CD4-positive, alpha-beta T cell (primary cell): ENCODE measurements around the gene TMEM219. TPM values are rescaled to one million over a fixed set of nuclear protein-coding genes. Genes with fewer than 3 reads are reported as not detected.
A peak's percentile ranks its signal among the peaks of the same experiment; 100 is the strongest.

ENCODE experiments used
- ATAC-seq: fragments of 200-7000 bp; cut with Tn5 transposase; one replicate; pipeline ENCODE4 v1.10.0; 2022; ENCODE audit warnings: mild to moderate bottlenecking; ENCODE audit not compliant: poor library complexity
- CTCF ChIA-PET: fragments of 350-600 bp; sonication (Branson Sonifier 250); formaldehyde crosslinking; loops from one replicate; lab custom pipeline; 2021; ENCODE audit warnings: antibody characterized with exemption, inconsistent platforms; lab: Charles Lee
- POLR2A ChIA-PET: fragments of 350-600 bp; sonication (Branson Sonifier 250); formaldehyde crosslinking; loops from one replicate; lab custom pipeline; 2021; ENCODE audit warnings: antibody characterized with exemption, inconsistent platforms; lab: Charles Lee
- DNase-seq, 14 experiments: peaks; one replicate each; pipeline ENCODE4 v3.0.0-alpha.2; 2013 to 2020; ENCODE audit warnings: mixed read lengths in 2 of 14
- H3K27ac ChIP-seq, 2 donors: one replicate each; pipeline versions ENCODE4 v1.5.1 to v1.7.0; 2013; ENCODE audit warnings: low read length in 2 of 2, low read depth in 1 of 2, mild to moderate bottlenecking in 1 of 2
- H3K27me3 ChIP-seq, 2 experiments: 1 replicate in 1 of 2; 2 replicates in 1 of 2; pipeline versions ENCODE4 v1.6.1 to v1.7.0; 2013; ENCODE audit warnings: low read length in 2 of 2, control low read depth in 1 of 2, mild to moderate bottlenecking in 1 of 2, moderate library complexity in 1 of 2; ENCODE audit not compliant: insufficient read depth in 2 of 2, control insufficient read depth in 1 of 2
- H3K36me3 ChIP-seq: one replicate; pipeline ENCODE4 v1.6.1; 2013; ENCODE audit warnings: low read length, control low read depth; ENCODE audit not compliant: insufficient read depth
- H3K4me1 ChIP-seq: one replicate; pipeline ENCODE4 v1.6.1; 2013; ENCODE audit warnings: low read length, control low read depth; ENCODE audit not compliant: insufficient read depth
- H3K4me3 ChIP-seq: one replicate; pipeline ENCODE4 v1.5.1; 2013; ENCODE audit warnings: mild to moderate bottlenecking, low read length, moderate library complexity
- H3K9me3 ChIP-seq, 2 experiments: 1 replicate in 1 of 2; 2 replicates in 1 of 2; pipeline versions ENCODE4 v1.6.1 to v1.7.0; 2013; ENCODE audit warnings: low read length in 2 of 2, mild to moderate bottlenecking in 2 of 2, control low read depth in 1 of 2, moderate library complexity in 1 of 2; ENCODE audit not compliant: control insufficient read depth in 1 of 2, insufficient read depth in 1 of 2
- H3K27ac Mint-ChIP-seq: one replicate; pipeline ENCODE4 v1.8.0; 2020; ENCODE audit warnings: mixed read lengths
- H3K27me3 Mint-ChIP-seq: one replicate; pipeline ENCODE4 v1.8.0; 2021; ENCODE audit warnings: mixed read lengths
- H3K36me3 Mint-ChIP-seq: one replicate; pipeline ENCODE4 v1.8.0; 2021; ENCODE audit warnings: low read depth, mixed read lengths
- H3K4me1 Mint-ChIP-seq: one replicate; pipeline ENCODE4 v1.8.0; 2021; ENCODE audit warnings: low read depth, mixed read lengths
- H3K4me3 Mint-ChIP-seq: one replicate; pipeline ENCODE4 v1.8.0; 2020; ENCODE audit warnings: mild to moderate bottlenecking, mixed read lengths
- H3K9me3 Mint-ChIP-seq: one replicate; pipeline ENCODE4 v1.8.0; 2020; ENCODE audit warnings: mixed read lengths
- intact Hi-C, 2 experiments: fragments of 100-400 bp; cut with DNase I in 1 of 2; cut with micrococcal nuclease in 1 of 2; formaldehyde crosslinking; loops; one replicate each; pipeline versions ENCODE4 v1.15.1 to v1.9.0; 2023 to 2025; cut with DNase I, micrococcal nuclease
- total RNA-seq, 174 experiments: library from RNA in 2 of 174; stranded (reverse) in 2 of 174; gene quantifications; one replicate each; pipeline ENCODE4 v1.2.3 and lab custom pipeline; 2021 to 2026
- TF ChIP-seq, protein P1 (sequence below): fragments of 200-600 bp; IDR thresholded peaks from one replicate; pipeline ENCODE4 v1.8.0; 2022; ENCODE audit warnings: antibody characterized with exemption, mild to moderate bottlenecking

Gene TMEM219
- total RNA-seq, 2 experiments from 2014 or later, result 56.9 to 63.3 TPM

DNA sequence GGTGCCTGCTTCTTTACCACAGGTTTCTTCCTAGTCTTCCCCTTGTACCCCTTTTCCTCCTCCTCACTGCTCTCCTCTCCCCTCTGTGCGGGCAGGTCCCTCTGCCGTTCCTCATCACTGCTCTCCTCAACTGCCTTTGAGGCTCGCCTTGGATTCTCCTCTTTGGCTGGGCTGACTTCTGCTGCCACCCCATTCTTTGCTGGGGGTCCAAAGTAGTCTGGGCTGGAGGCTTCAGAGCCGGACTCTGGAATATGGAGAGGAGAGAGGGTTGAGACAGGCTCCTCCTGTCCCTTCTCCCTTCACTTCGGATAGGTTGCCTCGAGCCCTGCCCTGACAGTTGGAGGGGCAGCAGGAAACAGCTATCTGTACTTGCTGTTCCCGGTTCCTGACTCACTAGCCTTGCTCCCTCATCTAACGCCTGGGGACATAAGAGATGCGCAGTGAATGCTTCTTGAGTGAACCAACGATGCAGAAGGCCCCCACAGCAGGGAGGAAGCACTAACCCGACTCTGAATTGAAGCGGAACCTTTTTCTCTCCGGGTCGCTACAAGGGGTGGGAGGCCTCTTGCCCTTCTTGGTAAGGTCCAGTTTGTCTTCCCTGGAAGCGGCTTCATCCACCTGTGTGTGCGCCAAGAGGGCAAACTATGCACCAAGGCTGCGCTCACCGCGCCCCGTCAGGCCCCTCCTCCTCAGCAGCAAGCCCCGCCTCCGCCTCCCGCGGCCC is 32.9 kb downstream of the TMEM219 start:
- H3K27ac Mint-ChIP-seq, result peak overlapping the region; percentile 99
- Histone ChIP-seq H3K4me1 (peaks cover 29% of the 10 kb centered on the region), H3K27me3 (no peaks in the 10 kb centered on the region), H3K36me3 (peaks cover 47% of the 10 kb centered on the region), H3K4me3 (peak overlapping the region; percentile 83), H3K27ac (peak overlapping the region; percentile 98), H3K9me3 (no peaks in the 10 kb centered on the region)
- H3K9me3 Mint-ChIP-seq, result no peaks in the 10 kb centered on the region
- intact Hi-C loops, result loop anchor here (1.0 to 10.0 kb wide), 12 partner anchors 20 to 1170 kb away; partner anchors contain the start of genes ASPHD1 (in 1 of the 2), ATXN2L (in 1 of the 2), CDIPT (in 1 of the 2) and FBXL19 (in 1 of the 2)
- DNase-seq, result peak in 7 of 14 experiments; percentile 56 to 77 (median 67)
- ChIA-PET POLR2A (interaction anchor here (0.8 to 2.6 kb wide), 9 partner anchors 21 to 293 kb away, joined by 3 to 18 read pairs (median 5); partner anchors contain the start of genes ALDOA, CORO1A, KCTD13 and SEZ6L2), CTCF (no interaction called here)
- ATAC-seq, result no peak
- peaks cover 33% of the 10 kb centered on the region for H3K4me1 Mint-ChIP-seq
- peak overlapping the region; percentile 98 for H3K4me3 Mint-ChIP-seq
- no peaks in the 10 kb centered on the region for H3K27me3 Mint-ChIP-seq
- peaks cover 70% of the 10 kb centered on the region for H3K36me3 Mint-ChIP-seq
- TF ChIP-seq, protein P1, sequence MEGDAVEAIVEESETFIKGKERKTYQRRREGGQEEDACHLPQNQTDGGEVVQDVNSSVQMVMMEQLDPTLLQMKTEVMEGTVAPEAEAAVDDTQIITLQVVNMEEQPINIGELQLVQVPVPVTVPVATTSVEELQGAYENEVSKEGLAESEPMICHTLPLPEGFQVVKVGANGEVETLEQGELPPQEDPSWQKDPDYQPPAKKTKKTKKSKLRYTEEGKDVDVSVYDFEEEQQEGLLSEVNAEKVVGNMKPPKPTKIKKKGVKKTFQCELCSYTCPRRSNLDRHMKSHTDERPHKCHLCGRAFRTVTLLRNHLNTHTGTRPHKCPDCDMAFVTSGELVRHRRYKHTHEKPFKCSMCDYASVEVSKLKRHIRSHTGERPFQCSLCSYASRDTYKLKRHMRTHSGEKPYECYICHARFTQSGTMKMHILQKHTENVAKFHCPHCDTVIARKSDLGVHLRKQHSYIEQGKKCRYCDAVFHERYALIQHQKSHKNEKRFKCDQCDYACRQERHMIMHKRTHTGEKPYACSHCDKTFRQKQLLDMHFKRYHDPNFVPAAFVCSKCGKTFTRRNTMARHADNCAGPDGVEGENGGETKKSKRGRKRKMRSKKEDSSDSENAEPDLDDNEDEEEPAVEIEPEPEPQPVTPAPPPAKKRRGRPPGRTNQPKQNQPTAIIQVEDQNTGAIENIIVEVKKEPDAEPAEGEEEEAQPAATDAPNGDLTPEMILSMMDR, result no peak

DNA sequence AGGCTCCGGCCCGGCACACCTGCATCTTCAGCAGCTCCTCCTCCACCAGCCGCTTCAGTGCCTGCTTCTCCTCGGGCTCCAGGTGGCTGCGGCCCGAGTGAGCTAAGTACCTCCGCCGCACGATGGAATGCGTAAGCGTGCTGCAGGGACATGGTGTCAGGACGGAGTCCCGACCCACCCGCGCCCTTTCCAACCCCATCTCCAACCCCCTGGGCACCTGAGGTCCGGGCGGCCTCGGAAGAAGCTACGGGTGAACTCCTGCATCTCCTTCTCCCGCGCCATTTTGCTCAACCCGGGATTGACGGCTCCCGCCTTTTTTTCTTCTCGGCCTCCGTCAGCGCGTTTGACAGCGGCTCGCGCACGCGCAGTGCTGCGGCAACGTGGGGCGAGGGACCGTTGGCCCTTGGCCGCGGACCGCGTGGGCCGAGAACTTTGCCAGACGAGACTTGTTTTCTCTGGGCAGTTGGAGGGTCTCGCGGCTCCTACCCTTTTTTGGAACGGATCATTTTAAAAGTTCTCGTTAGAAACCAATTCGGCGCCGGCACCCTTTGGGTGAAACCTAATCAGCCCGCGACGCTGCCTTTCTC is 33.5 kb downstream of the TMEM219 start, which contains the start of gene HIRIP3:
Gene HIRIP3 (minus strand): TSS at position 294 of the 587 bp plus-strand sequence. CDS start 12 bp downstream, at position 282.
- POLR2A ChIA-PET, result interaction anchor here (0.8 to 2.6 kb wide), 11 partner anchors 9 to 329 kb away, joined by 3 to 18 read pairs (median 4); partner anchors contain the start of genes ALDOA, CORO1A, KCTD13 and SEZ6L2
- ATAC-seq, result peak; percentile 61

More for the DNA sequence above, 33.5 kb downstream of the TMEM219 start, which contains the start of gene HIRIP3:
- no peaks in the 10 kb centered on the region for H3K27me3 Mint-ChIP-seq
- TF ChIP-seq, protein P1, result no peak
- no peaks in the 10 kb centered on the region for H3K27me3 ChIP-seq
- H3K4me1 ChIP-seq, result peaks cover 30% of the 10 kb centered on the region
- H3K27ac ChIP-seq, result peak within 1 kb of the TSS; percentile 98
- intact Hi-C loops, result loop anchor here (1.0 to 10.0 kb wide), 10 partner anchors 22 to 1171 kb away; partner anchors contain the start of genes ATXN2L (in 1 of the 2), CDIPT (in 1 of the 2), FBXL19 (in 1 of the 2) and KCTD13 (in 1 of the 2)
- no peaks in the 10 kb centered on the region for H3K9me3 Mint-ChIP-seq
- H3K27ac Mint-ChIP-seq, result peak within 1 kb of the TSS; percentile 99
- H3K9me3 ChIP-seq, result no peaks in the 10 kb centered on the region
- peak within 1 kb of the TSS; percentile 83 for H3K4me3 ChIP-seq
- peaks cover 33% of the 10 kb centered on the region for H3K4me1 Mint-ChIP-seq
- peaks cover 44% of the 10 kb centered on the region for H3K36me3 ChIP-seq
- DNase-seq, result peak; percentile 74 to 92 (median 81)
- CTCF ChIA-PET, result interaction anchor here (0.8 to 2.1 kb wide), 2 partner anchors 10 to 295 kb away, joined by 3 to 7 read pairs; no protein-coding TSS in a partner anchor
- H3K36me3 Mint-ChIP-seq, result peaks cover 65% of the 10 kb centered on the region
- H3K4me3 Mint-ChIP-seq, result peak within 1 kb of the TSS; percentile 98
